ENCODE data around the gene LAMA3.

LAMA3 gene

GRCh38 chr18:23669804-23670405 lies 19.3 kb upstream of the LAMA3 start:
- no peak for DNase-seq (ENCODE audit: low spot score)

- no peak for DNase-seq (ENCODE audit: low spot score)
Observed at GRCh38 chr18:23671564-23671963, 17.7 kb upstream of the LAMA3 start.

GRCh38 chr18:23673725-23674124 lies 15.5 kb upstream of the LAMA3 start:
- no peak for DNase-seq (ENCODE audit: low spot score)

GRCh38 chr18:23675236-23675635 lies 14.0 kb upstream of the LAMA3 start:
- no peak for DNase-seq (ENCODE audit: low spot score)

GRCh38 chr18:23675896-23676295 lies 13.4 kb upstream of the LAMA3 start:
- DNase-seq (ENCODE audit: low spot score), result no peak

- no peak for DNase-seq (ENCODE audit: low spot score)
Observed at GRCh38 chr18:23682045-23682444, 7.2 kb upstream of the LAMA3 start.

- no peak for DNase-seq (ENCODE audit: low spot score)
Observed at GRCh38 chr18:23682472-23682871, 6.8 kb upstream of the LAMA3 start.

- DNase-seq (ENCODE audit: low spot score), result no peak
Observed at GRCh38 chr18:23683155-23683554, 6.1 kb upstream of the LAMA3 start.

- no peak for DNase-seq (ENCODE audit: low spot score)
Observed at GRCh38 chr18:23683671-23684070, 5.6 kb upstream of the LAMA3 start.

GRCh38 chr18:23684515-23685197 lies 4.6 kb upstream of the LAMA3 start:
- peak; percentile 48 for DNase-seq (ENCODE audit: low spot score)

- DNase-seq (ENCODE audit: low spot score), result no peak
Observed at GRCh38 chr18:23688528-23688927, 725 bp upstream of the LAMA3 start.

GRCh38 chr18:23689616-23690504 lies 607 bp downstream of the LAMA3 start:
- DNase-seq (ENCODE audit: low spot score), result no peak

- no peak for DNase-seq (ENCODE audit: low spot score)
Observed at GRCh38 chr18:23690505-23691068, 1.3 kb downstream of the LAMA3 start.

- DNase-seq (ENCODE audit: low spot score), result no peak
Observed at GRCh38 chr18:23693846-23694245, 4.6 kb downstream of the LAMA3 start.

GRCh38 chr18:23694637-23695430 lies 5.6 kb downstream of the LAMA3 start:
- DNase-seq (ENCODE audit: low spot score), result no peak

- no peak for DNase-seq (ENCODE audit: low spot score)
Observed at GRCh38 chr18:23701017-23701416, 11.8 kb downstream of the LAMA3 start.

- DNase-seq (ENCODE audit: low spot score), result no peak
Observed at GRCh38 chr18:23701544-23702064, 12.4 kb downstream of the LAMA3 start.

- DNase-seq (ENCODE audit: low spot score), result no peak
Observed at GRCh38 chr18:23702606-23703005, 13.4 kb downstream of the LAMA3 start.

- DNase-seq (ENCODE audit: low spot score), result peak; percentile 73
Observed at GRCh38 chr18:23703057-23703986, 14.1 kb downstream of the LAMA3 start.

- DNase-seq (ENCODE audit: low spot score), result no peak
Observed at GRCh38 chr18:23703987-23704384, 14.7 kb downstream of the LAMA3 start.

Data from AG20443 (cell line).